Activated T-helper 1 cell treated with anti-CD3 and anti-CD28 coated beads, Interleukin-12 subunit alpha, Interleukin-12 subunit beta, Interleukin-2, Interleukin-4 antibody, amounts not matched to agents 30 ng/mL and 10 ng/mL and 1 ng/mL, durations not matched to agents 14 hours and 24 hours and 36 hours (primary cell): ENCODE data around the gene TMPRSS7. TPM values are rescaled to one million over a fixed set of nuclear protein-coding genes. Genes with fewer than 3 reads are reported as not detected.

Experiments
- DNase-seq: peaks from one replicate; pipeline ENCODE4 v3.0.0; 2021; ENCODE audit warnings: low spot score
- H3K27ac Mint-ChIP-seq: one replicate; pipeline ENCODE4 v1.8.0; 2021; ENCODE audit warnings: mild to moderate bottlenecking, mixed read lengths
- H3K27me3 Mint-ChIP-seq: one replicate; pipeline ENCODE4 v1.8.0; 2022; ENCODE audit warnings: mild to moderate bottlenecking, moderate library complexity, mixed read lengths; ENCODE audit not compliant: insufficient read depth
- H3K36me3 Mint-ChIP-seq: one replicate; pipeline ENCODE4 v1.8.0; 2021; ENCODE audit warnings: low read depth, mixed read lengths
- H3K4me1 Mint-ChIP-seq: one replicate; pipeline ENCODE4 v1.8.0; 2021; ENCODE audit warnings: low read depth, mixed read lengths
- H3K4me3 Mint-ChIP-seq: one replicate; pipeline ENCODE4 v1.8.0; 2021; ENCODE audit warnings: mild to moderate bottlenecking, moderate library complexity, mixed read lengths
- H3K9me3 Mint-ChIP-seq: one replicate; pipeline ENCODE4 v1.8.0; 2021; ENCODE audit warnings: mixed read lengths
- intact Hi-C: fragments of 100-400 bp; cut with micrococcal nuclease; formaldehyde crosslinking; loops from one replicate; pipeline ENCODE4 v1.15.1; 2024
- total RNA-seq: library from RNA; stranded (reverse); gene quantifications from 2 replicates; pipeline ENCODE4 v1.2.3, GENCODE V29; 2022

The TMPRSS7 gene
- total RNA-seq, 1 donor from 2014 or later, result not detected

DNA sequence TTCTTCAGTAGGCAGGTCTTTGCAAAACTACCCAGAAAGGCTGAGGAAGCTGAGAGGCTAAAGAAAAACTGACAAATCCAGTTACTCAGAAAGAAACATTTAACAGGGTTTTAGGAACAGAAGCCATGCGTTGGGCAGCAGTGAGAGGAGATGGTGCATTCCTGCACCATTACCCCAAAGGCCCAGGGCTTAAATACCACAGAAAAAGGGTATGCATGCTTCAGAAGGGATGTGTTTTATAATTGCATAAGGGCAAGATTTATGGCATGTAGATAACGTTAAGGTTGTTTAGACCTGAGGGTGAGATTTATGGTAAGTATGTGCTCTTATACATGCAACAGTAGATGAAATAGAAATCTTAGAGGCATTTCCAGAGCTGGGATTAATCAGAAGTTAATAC, 61.6 kb downstream of the TMPRSS7 start:
- intact Hi-C loops, result no loop called here
- H3K27me3 Mint-ChIP-seq, result no peaks in the 10 kb centered on the region
- peaks cover 43% of the 10 kb centered on the region for H3K4me1 Mint-ChIP-seq
- no peaks in the 10 kb centered on the region for H3K9me3 Mint-ChIP-seq
- no peak overlapping the region for H3K27ac Mint-ChIP-seq
- H3K36me3 Mint-ChIP-seq, result peaks cover 33% of the 10 kb centered on the region
- DNase-seq, result no peak
- no peak overlapping the region for H3K4me3 Mint-ChIP-seq

DNA sequence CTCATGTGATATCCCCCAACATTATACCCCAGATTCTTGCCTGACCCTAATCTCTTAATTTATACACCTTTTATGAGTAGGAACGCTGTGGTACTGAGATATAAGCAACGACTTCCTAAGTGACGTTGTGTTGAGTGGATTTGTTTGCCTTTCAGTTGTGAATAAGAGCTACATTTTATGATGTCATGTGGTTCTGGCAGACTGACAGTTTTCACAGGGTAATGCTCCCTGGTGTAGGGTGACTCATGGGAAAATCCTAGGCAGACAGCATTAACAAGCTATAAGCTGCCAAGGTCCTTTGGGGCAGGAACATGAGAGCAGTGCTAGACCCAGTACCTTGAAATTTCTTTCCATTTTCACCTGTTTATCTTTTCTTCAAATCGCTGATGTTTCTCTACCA, 62.8 kb downstream of the TMPRSS7 start:
- H3K27me3 Mint-ChIP-seq, result no peaks in the 10 kb centered on the region
- H3K36me3 Mint-ChIP-seq, result peaks cover 33% of the 10 kb centered on the region
- no peak for DNase-seq
- intact Hi-C loops, result loop anchor here (1.0 kb wide), 1 partner anchor 11 kb away; the partner anchor contains the start of gene C3orf52
- no peak overlapping the region for H3K4me3 Mint-ChIP-seq
- peak overlapping the region; percentile 56 for H3K27ac Mint-ChIP-seq
- peaks cover 36% of the 10 kb centered on the region for H3K4me1 Mint-ChIP-seq
- H3K9me3 Mint-ChIP-seq, result no peaks in the 10 kb centered on the region

- no peak overlapping the region for H3K4me3 Mint-ChIP-seq
- no peaks in the 10 kb centered on the region for H3K27me3 Mint-ChIP-seq
- no peaks in the 10 kb centered on the region for H3K9me3 Mint-ChIP-seq
- peaks cover 27% of the 10 kb centered on the region for H3K36me3 Mint-ChIP-seq
- H3K4me1 Mint-ChIP-seq, result peaks cover 18% of the 10 kb centered on the region
- no peak for DNase-seq
- intact Hi-C loops, result no loop called here
- H3K27ac Mint-ChIP-seq, result no peak overlapping the region
Observed at GRCh38 chr3:112101916-112102315, 67.4 kb downstream of the TMPRSS7 start.

- no peak overlapping the region for H3K4me3 Mint-ChIP-seq
- peaks cover 4% of the 10 kb centered on the region for H3K4me1 Mint-ChIP-seq
- no peak for DNase-seq
- intact Hi-C loops, result no loop called here
- H3K27me3 Mint-ChIP-seq, result no peaks in the 10 kb centered on the region
- no peak overlapping the region for H3K27ac Mint-ChIP-seq
- H3K9me3 Mint-ChIP-seq, result no peaks in the 10 kb centered on the region
- peaks cover 21% of the 10 kb centered on the region for H3K36me3 Mint-ChIP-seq
Observed at GRCh38 chr3:112104774-112105173, 70.2 kb downstream of the TMPRSS7 start.

GRCh38 chr3:112109322-112109721, 74.8 kb downstream of the TMPRSS7 start:
- peaks cover 32% of the 10 kb centered on the region for H3K36me3 Mint-ChIP-seq
- peaks cover 21% of the 10 kb centered on the region for H3K4me1 Mint-ChIP-seq

GRCh38 chr3:112111785-112112402, 77.4 kb downstream of the TMPRSS7 start:
- H3K36me3 Mint-ChIP-seq, result peaks cover 34% of the 10 kb centered on the region

More at GRCh38 chr3:112109322-112109721, 74.8 kb downstream of the TMPRSS7 start:
- intact Hi-C loops, result no loop called here
- H3K9me3 Mint-ChIP-seq, result no peaks in the 10 kb centered on the region
- no peak overlapping the region for H3K4me3 Mint-ChIP-seq
- no peak overlapping the region for H3K27ac Mint-ChIP-seq
- DNase-seq, result no peak
- H3K27me3 Mint-ChIP-seq, result no peaks in the 10 kb centered on the region

GRCh38 chr3:112114576-112115160, 80.1 kb downstream of the TMPRSS7 start:
- Mint-ChIP-seq H3K27ac (peak overlapping the region; percentile 53), H3K4me3 (no peak overlapping the region), H3K4me1 (peaks cover 33% of the 10 kb centered on the region), H3K36me3 (peaks cover 44% of the 10 kb centered on the region), H3K27me3 (no peaks in the 10 kb centered on the region), H3K9me3 (no peaks in the 10 kb centered on the region)
- intact Hi-C loops, result no loop called here
- no peak for DNase-seq

More at GRCh38 chr3:112111785-112112402, 77.4 kb downstream of the TMPRSS7 start:
- Mint-ChIP-seq H3K4me3 (no peak overlapping the region), H3K4me1 (peaks cover 17% of the 10 kb centered on the region), H3K27ac (no peak overlapping the region), H3K27me3 (no peaks in the 10 kb centered on the region), H3K9me3 (no peaks in the 10 kb centered on the region)
- intact Hi-C loops, result loop anchor here (1.0 to 2.0 kb wide), 7 partner anchors 21 to 419 kb away; partner anchors contain the start of gene GCSAM
- peak; percentile 48 for DNase-seq

DNA sequence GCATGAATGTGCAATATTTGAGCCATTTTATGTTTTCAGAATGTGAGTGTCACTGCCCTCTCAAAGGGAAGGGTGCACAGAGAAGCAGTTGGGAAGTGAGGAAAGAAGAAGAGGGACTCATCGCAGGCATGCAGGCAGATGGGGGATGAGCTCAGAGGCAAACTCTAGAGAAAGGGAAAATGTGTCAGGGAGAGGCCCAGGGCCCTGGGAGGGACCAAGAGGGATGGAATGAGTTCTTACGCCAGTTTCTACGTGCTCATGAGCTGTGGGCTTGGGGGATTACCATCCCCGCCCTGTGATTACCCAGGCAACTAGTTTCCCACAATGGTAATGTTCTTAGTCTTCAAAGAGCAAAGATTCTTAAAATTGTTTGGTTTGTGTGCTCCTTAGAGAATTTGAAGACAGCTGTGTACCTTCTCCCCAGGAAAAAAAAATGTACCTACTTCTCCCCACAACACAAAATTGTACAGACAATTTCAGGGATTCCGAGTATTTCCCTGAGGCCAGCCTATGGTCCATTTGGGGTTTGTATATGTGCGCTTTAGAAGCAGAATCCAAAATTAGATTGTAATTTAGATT, 80.7 kb downstream of the TMPRSS7 start:
- Mint-ChIP-seq H3K4me3 (no peak overlapping the region), H3K36me3 (peaks cover 44% of the 10 kb centered on the region), H3K27me3 (no peaks in the 10 kb centered on the region), H3K27ac (peak overlapping the region; percentile 53), H3K9me3 (no peaks in the 10 kb centered on the region), H3K4me1 (peaks cover 39% of the 10 kb centered on the region)
- no peak for DNase-seq
- intact Hi-C loops, result no loop called here

GRCh38 chr3:112115806-112116383, 81.4 kb downstream of the TMPRSS7 start:
- intact Hi-C loops, result no loop called here
- Mint-ChIP-seq H3K9me3 (no peaks in the 10 kb centered on the region), H3K27me3 (no peaks in the 10 kb centered on the region), H3K27ac (no peak overlapping the region), H3K4me1 (peaks cover 44% of the 10 kb centered on the region), H3K36me3 (peaks cover 42% of the 10 kb centered on the region), H3K4me3 (no peak overlapping the region)
- no peak for DNase-seq

DNA sequence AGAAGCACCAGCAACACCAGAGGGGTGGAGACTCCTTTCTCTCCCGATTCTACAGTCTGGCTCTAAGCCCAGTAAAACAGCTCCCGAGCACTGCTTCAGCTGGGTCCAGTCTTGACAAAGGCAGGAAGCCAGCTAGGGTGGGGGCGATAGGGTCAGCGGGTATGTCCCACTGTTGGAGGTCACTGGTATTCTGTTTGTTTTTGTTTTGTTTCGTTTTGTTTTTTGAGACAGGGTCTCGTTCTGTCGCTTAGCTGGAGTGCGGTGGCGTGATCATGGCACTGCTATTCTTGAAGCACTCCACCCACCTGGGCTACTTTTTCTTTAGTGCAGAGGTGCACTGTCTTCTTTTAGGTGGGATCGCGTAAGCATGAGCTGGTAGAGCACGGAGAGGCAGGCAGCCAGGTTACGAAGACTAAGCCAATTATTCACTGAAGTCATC, 82.2 kb downstream of the TMPRSS7 start:
- H3K36me3 Mint-ChIP-seq, result peaks cover 39% of the 10 kb centered on the region
- intact Hi-C loops, result no loop called here
- no peak overlapping the region for H3K4me3 Mint-ChIP-seq
- H3K27ac Mint-ChIP-seq, result no peak overlapping the region
- DNase-seq, result no peak
- peaks cover 48% of the 10 kb centered on the region for H3K4me1 Mint-ChIP-seq
- no peaks in the 10 kb centered on the region for H3K27me3 Mint-ChIP-seq
- H3K9me3 Mint-ChIP-seq, result no peaks in the 10 kb centered on the region

DNA sequence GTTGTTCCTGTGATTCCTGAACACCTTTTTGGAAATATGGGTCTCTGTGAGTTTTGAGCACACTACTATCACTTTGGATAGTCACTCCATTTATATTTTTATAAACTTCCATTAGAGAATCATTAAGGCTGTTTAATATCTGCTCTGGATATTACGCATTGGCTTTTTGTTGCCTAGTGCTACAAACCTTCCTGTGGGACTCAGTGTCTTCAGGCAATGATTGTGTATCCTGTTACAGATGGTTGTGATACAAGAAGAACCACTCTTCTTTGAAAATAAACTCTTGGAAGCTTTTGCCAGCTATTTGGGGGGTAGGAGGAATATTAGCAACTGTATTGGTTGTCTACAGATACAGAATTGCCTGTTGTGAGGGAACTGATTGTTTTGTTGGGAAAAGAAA, 82.9 kb downstream of the TMPRSS7 start:
- Mint-ChIP-seq H3K9me3 (no peaks in the 10 kb centered on the region), H3K27ac (no peak overlapping the region), H3K4me3 (no peak overlapping the region), H3K36me3 (peaks cover 38% of the 10 kb centered on the region), H3K4me1 (peaks cover 41% of the 10 kb centered on the region), H3K27me3 (no peaks in the 10 kb centered on the region)
- intact Hi-C loops, result no loop called here
- no peak for DNase-seq

DNA sequence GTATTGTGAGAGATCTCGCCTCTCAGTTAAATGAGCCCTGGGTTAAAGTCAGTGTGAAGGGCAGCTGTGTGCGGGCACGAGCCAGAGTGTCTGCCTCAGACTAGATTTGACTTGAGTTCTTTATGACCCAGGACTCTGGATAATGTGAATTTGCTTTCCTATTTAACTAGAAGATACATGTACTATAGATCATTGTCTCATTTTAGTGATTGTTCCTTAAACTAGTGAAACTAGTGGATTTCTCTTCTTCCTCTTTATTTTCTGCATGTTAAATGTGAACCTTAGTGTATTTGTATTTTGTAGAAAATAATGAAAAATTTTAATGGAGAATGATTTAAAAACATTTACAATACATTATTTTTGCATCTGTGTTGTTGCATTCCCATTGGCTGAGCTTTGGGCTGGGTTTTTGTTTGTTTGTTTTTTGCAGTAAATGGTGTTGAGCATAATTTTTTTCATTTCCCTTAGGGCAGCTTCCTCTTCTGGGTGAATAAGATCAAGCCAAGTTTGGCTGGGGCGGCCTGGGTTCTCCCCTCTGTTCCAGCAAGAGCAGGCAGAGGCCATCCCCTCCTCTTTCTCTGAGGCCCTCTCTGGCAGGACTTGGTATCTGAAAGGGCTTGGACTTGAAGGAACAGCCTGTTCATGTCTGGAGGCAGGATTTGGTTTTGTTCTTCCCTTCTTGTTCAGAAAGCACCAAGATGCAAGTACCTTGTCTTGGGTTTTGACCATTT, 83.5 kb downstream of the TMPRSS7 start:
- H3K27me3 Mint-ChIP-seq, result no peaks in the 10 kb centered on the region
- no peaks in the 10 kb centered on the region for H3K9me3 Mint-ChIP-seq
- intact Hi-C loops, result no loop called here
- H3K4me3 Mint-ChIP-seq, result no peak overlapping the region
- peaks cover 40% of the 10 kb centered on the region for H3K36me3 Mint-ChIP-seq
- no peak overlapping the region for H3K27ac Mint-ChIP-seq
- H3K4me1 Mint-ChIP-seq, result peaks cover 39% of the 10 kb centered on the region
- no peak for DNase-seq
